HG03460 (cell line): ENCODE results near the gene CD82.

Source experiments
- ATAC-seq: cut with Tn5 transposase; IDR thresholded peaks from one replicate; pipeline ENCODE4 v1.9.1; 2021; ENCODE audit not compliant: unreplicated experiment

The CD82 gene

GRCh38 chr11:44565211-44565952, at the start of gene CD82:
Gene CD82, plus strand, starts transcription at chr11:44565663. Its CDS starts 29,000 bp downstream, at chr11:44594663.
- peak; percentile 67 for ATAC-seq

- ATAC-seq: no peak
Measured at GRCh38 chr11:44516688-44517507, 48.6 kb upstream of the CD82 start.

- no peak for ATAC-seq
Measured at GRCh38 chr11:44517541-44517940, 47.9 kb upstream of the CD82 start.

- no peak for ATAC-seq
Measured at GRCh38 chr11:44518968-44519550, 46.4 kb upstream of the CD82 start.

- ATAC-seq: no peak
Measured at GRCh38 chr11:44519989-44520737, 45.3 kb upstream of the CD82 start.

GRCh38 chr11:44521148-44521547, 44.3 kb upstream of the CD82 start:
- ATAC-seq: no peak

- no peak for ATAC-seq
Measured at GRCh38 chr11:44522294-44522693, 43.2 kb upstream of the CD82 start.

GRCh38 chr11:44524346-44524745, 41.1 kb upstream of the CD82 start:
- ATAC-seq: no peak

GRCh38 chr11:44524751-44525201, 40.7 kb upstream of the CD82 start:
- no peak for ATAC-seq

- no peak for ATAC-seq
Measured at GRCh38 chr11:44525473-44526252, 39.8 kb upstream of the CD82 start.

GRCh38 chr11:44526438-44526837, 39.0 kb upstream of the CD82 start:
- ATAC-seq: no peak

- ATAC-seq: no peak
Measured at GRCh38 chr11:44527476-44527875, 38.0 kb upstream of the CD82 start.

- no peak for ATAC-seq
Measured at GRCh38 chr11:44528103-44528502, 37.4 kb upstream of the CD82 start.

- ATAC-seq: no peak
Measured at GRCh38 chr11:44528581-44528980, 36.9 kb upstream of the CD82 start.

- ATAC-seq: no peak
Measured at GRCh38 chr11:44529895-44530412, 35.5 kb upstream of the CD82 start.

- ATAC-seq: no peak
Measured at GRCh38 chr11:44530413-44531115, 34.9 kb upstream of the CD82 start.

GRCh38 chr11:44531116-44531504, 34.4 kb upstream of the CD82 start:
- ATAC-seq: no peak

- no peak for ATAC-seq
Measured at GRCh38 chr11:44531636-44532035, 33.8 kb upstream of the CD82 start.

GRCh38 chr11:44532809-44533208, 32.7 kb upstream of the CD82 start:
- no peak for ATAC-seq
